Activated CD8-positive, alpha-beta memory T cell treated with anti-CD3 and anti-CD28 coated beads, Interleukin-2, amount 50 U/mL, for 1 hour (primary cell): Measurements from ENCODE around the gene RAD9A.

Source experiments
- DNase-seq: peaks from one replicate; pipeline ENCODE4 v3.0.0-alpha.2; 2020; ENCODE audit errors: extremely low read depth

The RAD9A gene

GRCh38 chr11:67357831-67358670, 33.7 kb upstream of the RAD9A start:
- DNase-seq, result no peak

GRCh38 chr11:67364169-67364568, 27.6 kb upstream of the RAD9A start:
- DNase-seq, result no peak

GRCh38 chr11:67364783-67365722, 26.7 kb upstream of the RAD9A start:
- DNase-seq, result no peak

GRCh38 chr11:67365736-67366444, 25.9 kb upstream of the RAD9A start:
- no peak for DNase-seq

GRCh38 chr11:67366546-67366945, 25.2 kb upstream of the RAD9A start:
- DNase-seq, result no peak

DNA sequence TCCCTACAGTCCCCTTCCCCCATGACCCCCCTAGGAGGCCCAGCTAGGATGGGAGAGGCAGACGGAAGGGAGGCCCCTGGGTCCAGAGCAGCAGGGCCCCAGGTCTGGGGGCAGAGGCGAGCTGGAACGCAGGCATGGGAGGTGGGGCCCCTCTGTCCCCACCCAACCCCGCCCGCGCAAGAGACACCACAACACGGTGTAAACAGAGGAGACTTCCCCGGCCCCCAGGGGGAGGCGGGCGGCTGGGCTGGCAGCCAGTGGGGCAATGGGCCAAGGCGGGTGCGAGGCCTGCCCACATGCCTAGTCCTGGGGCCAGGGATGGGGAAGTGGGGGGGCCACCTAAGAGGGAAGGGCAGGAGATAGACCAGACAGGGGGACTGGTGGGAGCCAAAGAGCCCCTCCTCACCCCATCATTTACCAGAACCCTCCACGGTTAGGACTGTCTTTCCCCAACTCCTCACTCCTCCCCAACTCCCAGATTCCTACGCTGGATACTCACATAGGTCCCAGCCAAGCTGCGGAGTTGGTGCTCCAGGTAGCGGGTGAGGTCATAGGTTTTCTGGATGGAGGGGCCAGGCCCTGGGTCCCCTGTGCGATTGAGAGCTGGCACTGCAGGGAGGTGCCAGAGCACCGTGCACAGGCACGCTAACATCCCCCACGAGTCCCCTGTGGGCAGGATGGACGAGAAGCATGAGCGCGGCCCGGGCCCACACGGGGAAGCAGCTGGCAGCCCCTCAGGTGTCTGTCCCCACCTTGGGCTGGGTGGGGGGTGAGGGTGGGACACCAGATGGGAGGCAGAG, 24.6 kb upstream of the RAD9A start:
- no peak for DNase-seq

- no peak for DNase-seq
These were observed 24.0 kb upstream of the RAD9A start for GRCh38 chr11:67367761-67368227.

DNA sequence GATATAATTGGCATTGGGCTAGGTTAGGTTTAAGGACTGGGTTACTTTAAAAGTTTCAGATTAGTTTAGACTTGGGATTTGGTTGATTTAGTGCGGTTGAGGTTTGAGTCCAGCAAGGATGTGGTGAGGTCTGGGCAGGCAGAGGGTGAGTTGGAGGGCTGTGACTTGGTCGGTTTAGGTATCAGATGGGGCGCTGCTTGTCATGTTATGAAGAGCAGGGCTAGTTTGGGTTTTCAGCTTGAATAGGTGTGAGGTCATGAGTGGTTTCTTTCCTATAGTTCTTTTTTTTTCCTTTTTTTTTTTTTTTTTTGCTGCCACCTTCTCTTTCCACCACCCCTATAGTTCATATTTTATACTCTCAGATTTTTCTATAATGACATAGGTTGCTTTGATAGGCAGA, 23.2 kb upstream of the RAD9A start:
- no peak for DNase-seq

DNA sequence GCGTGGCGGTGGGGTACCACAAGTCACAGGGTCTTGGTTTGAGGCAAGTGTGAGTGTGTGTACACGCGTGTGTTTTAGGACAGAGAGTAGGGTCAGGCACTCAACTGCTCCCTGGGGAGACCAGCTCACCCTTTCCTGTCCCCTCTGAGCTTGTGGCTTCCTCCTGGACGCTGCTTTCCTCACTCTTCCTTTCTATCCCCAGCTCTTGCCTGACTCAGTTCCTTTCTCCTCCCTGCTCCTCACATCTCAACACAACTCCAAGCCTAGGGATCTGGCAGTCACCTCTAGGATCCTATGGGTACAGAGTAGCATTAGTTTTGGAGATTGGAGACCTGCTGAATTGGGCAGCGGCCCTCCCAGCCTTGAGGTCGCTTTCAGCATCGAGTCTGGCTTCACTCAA, 22.5 kb upstream of the RAD9A start:
- DNase-seq, result no peak

GRCh38 chr11:67369801-67370284, 21.9 kb upstream of the RAD9A start:
- DNase-seq, result no peak

DNA sequence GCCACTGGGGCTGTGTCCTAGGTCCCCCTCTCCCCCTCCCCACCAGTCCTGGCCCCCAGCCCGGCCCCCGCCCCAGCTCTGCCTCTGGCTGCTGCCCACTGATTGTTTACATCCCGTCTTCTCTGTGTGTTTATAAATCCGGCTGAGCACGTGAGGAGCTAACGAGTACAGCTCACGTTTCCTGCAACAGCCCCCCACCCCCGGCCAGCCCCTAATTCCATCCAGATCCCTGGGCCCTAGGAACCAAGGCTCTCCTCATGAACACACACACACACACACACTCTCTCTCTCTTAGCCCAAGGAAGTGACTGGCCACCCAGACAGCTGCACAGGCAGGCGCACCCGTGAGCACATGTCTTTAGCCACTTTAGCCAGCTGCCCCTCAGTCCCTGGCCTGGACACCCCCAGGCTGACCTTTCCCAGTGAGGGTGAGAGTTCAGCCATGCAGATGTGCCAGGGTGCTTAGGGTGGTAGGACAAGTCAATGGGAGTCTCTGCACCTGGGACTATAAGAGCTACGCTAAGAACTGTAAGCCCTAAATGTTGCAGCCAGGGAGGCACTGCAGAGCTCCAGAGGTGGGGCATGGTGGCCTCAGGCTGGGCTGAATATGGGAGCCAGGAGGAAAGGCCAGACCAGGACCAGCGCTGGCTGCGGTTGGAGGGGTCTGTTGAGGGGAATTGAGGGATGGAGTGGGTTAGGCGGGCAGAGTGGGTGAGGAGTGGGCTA, 21.3 kb upstream of the RAD9A start:
- no peak for DNase-seq

GRCh38 chr11:67371189-67371910, 20.4 kb upstream of the RAD9A start:
- no peak for DNase-seq

GRCh38 chr11:67371911-67372320, 19.9 kb upstream of the RAD9A start:
- DNase-seq, result no peak

DNA sequence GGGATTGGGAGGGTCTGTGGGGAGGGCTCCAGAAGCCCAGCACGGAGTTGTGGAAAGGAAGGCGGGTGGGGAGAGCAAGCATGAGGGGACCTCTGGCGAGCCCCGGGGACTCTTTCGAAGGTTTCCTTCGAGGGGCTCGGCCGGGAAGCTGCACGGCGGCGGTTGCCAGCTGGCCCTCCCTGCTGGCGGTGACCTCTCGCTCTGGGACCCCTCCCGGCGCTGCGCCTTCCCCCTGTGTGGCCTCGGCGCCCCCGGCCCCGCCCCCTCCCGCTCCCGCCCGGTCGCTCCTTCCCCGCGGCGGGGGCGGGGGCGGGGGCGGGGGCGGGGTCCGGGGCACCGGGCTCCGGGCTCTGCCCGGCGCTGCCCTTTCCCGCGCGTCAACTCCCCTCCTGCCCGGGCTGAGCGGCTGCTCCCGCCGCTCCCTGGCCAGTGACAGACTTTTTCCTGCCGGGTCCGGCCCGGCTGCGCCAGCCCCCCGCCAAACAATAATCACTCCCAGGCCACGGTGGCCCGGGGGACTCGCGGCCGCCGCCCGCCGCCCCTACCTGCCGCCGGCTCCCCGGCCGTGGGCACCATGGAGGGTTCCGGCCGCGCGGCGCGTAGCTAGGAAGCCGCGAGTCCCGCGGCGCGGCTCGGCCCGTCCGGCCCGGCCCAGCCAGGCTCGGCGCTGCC, 19.3 kb upstream of the RAD9A start:
- DNase-seq, result no peak

- DNase-seq, result no peak
These were observed 18.7 kb upstream of the RAD9A start, which contains the start of gene CLCF1 for GRCh38 chr11:67372993-67373647. Gene CLCF1, minus strand, starts transcription at chr11:67373598. Its CDS starts 59 bp downstream, at chr11:67373539.

DNA sequence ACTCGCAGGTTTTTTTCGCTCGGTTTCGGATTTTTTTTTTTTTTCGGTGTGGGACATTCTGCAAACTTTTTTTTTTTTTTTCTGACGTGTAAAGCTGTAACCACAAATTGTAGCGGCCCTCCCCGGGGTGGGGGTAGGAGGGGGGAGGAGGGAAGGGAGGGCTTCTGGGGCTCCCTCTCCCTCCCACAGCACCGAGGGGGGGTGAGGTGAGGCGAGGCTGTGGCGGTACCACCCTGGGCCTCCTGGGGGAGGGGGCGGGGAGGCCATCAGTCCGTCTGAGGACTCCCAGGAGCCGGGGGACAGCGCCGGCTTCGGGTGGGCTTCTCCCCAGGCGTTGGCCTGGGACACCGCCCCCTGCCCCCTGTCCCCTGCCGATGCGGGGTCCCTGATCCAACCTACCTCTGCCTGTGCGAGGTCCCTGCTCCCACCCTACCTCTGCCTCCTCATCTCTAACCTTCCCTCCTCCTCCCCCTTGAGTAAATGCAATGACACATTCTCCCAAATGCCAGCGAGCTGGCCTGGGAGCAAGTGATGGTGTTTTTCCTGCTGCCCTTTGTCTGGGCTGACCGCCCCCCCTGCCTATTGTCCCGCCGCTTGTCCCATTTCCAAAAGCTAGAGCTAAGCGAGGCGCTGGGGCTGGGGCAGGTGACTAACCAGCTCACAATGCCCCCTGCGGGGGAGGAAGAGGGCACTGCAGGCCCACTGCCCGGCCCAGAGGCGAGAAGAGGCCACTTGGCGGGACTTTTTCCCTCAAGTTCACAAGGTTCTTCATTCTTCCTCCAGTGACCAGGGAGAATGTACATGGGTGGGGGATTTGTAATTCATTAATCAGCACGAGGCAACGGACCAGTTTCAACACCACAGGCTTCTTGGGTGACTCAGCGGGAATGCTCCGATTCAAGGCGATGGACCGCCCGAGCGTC, 17.9 kb upstream of the RAD9A start:
- DNase-seq, result peak; percentile 62

DNA sequence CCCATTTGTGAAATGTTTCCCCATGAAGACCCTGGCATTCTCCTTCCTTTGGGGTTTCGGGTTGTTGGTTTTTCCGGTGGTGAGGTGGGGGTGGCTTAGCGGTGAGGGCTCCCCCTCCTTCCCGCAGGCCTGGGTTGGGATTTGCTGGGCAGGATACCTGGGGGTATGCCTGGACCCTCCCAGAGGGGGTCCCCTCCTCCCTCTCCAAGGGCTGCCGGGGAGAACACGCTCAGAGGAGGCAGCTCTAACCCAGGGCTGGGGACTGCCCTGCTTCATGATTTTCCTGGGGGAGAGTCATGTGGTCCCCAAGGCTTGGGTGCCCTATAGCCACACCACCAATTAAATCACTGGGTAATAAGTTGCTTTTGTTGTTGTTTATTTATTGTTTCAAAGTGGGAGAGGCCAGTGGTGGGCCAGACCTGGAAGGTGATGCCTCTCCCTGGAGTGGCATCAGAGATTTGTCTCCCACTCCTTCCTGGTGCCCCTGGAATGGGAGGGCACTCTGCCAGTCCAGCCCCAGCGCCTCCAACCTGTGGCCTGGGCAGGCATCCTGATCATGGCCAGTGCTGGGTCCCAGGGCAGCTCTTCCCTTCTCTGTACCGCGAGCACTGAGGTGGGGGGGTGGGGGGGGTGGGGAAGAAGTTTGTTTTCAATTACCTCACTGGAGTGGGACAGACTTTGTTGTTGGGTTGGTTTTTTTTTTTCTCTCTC, 17.1 kb upstream of the RAD9A start:
- DNase-seq, result no peak
